HG03139 (cell line): Measurements from ENCODE around the gene PLCXD3.

Source experiments
- ATAC-seq: cut with Tn5 transposase; IDR thresholded peaks from one replicate; pipeline ENCODE4 v1.9.1; 2021; ENCODE audit not compliant: unreplicated experiment

PLCXD3 gene

GRCh38 chr5:41291323-41291722 is 219.1 kb downstream of the PLCXD3 start:
- no peak for ATAC-seq

- no peak for ATAC-seq
Measured at GRCh38 chr5:41290810-41291209, 219.6 kb downstream of the PLCXD3 start.

GRCh38 chr5:41289970-41290464 is 220.4 kb downstream of the PLCXD3 start:
- no peak for ATAC-seq

- no peak for ATAC-seq
Measured at GRCh38 chr5:41286696-41287095, 223.7 kb downstream of the PLCXD3 start.

- no peak for ATAC-seq
Measured at GRCh38 chr5:41286165-41286564, 224.2 kb downstream of the PLCXD3 start.

GRCh38 chr5:41284938-41285337 is 225.5 kb downstream of the PLCXD3 start:
- no peak for ATAC-seq

GRCh38 chr5:41281215-41281810 is 229.1 kb downstream of the PLCXD3 start:
- no peak for ATAC-seq

GRCh38 chr5:41279040-41279439 is 231.4 kb downstream of the PLCXD3 start:
- ATAC-seq = no peak

GRCh38 chr5:41277476-41278245 is 232.7 kb downstream of the PLCXD3 start:
- no peak for ATAC-seq

GRCh38 chr5:41275813-41276512 is 234.4 kb downstream of the PLCXD3 start:
- peak; percentile 51 for ATAC-seq

- ATAC-seq = peak; percentile 85
Measured at GRCh38 chr5:41270423-41271251, 239.8 kb downstream of the PLCXD3 start.

GRCh38 chr5:41268894-41269293 is 241.5 kb downstream of the PLCXD3 start:
- ATAC-seq = no peak

- ATAC-seq = no peak
Measured at GRCh38 chr5:41266377-41266776, 244.0 kb downstream of the PLCXD3 start.

- ATAC-seq = no peak
Measured at GRCh38 chr5:41264019-41264418, 246.4 kb downstream of the PLCXD3 start.

GRCh38 chr5:41263335-41263734 is 247.1 kb downstream of the PLCXD3 start:
- no peak for ATAC-seq
